Chondrocyte (in vitro differentiated cells): ENCODE data around the gene RAMACL. TPM values are rescaled to one million over a fixed set of nuclear protein-coding genes. Genes with fewer than 3 reads are reported as not detected.

Experiments
- DNase-seq: peaks from one replicate; pipeline ENCODE4 v3.0.0; 2021; ENCODE audit warnings: mixed read lengths, low spot score
- H3K27ac Mint-ChIP-seq: one replicate; pipeline ENCODE4 v1.8.0; 2021; ENCODE audit warnings: mild to moderate bottlenecking, moderate library complexity, mixed read lengths; ENCODE audit not compliant: unreplicated experiment
- H3K27me3 Mint-ChIP-seq: 2 replicates; pipeline ENCODE4 v1.8.0; 2021; ENCODE audit warnings: low read depth, mixed read lengths
- H3K36me3 Mint-ChIP-seq: 2 replicates; pipeline ENCODE4 v1.8.0; 2021; ENCODE audit warnings: low read depth, mixed read lengths
- H3K4me1 Mint-ChIP-seq: 2 replicates; pipeline ENCODE4 v1.8.0; 2021; ENCODE audit warnings: low read depth, mild to moderate bottlenecking, mixed read lengths
- H3K4me3 Mint-ChIP-seq: one replicate; pipeline ENCODE4 v1.8.0; 2021; ENCODE audit warnings: mild to moderate bottlenecking, moderate library complexity, mixed read lengths; ENCODE audit not compliant: unreplicated experiment
- H3K9me3 Mint-ChIP-seq: 2 replicates; pipeline ENCODE4 v1.8.0; 2021; ENCODE audit warnings: low read depth, mixed read lengths
- CTCF ChIP-seq: fragments of 200-600 bp; sonication (generic); IDR thresholded peaks from 2 replicates; pipeline ENCODE4 v1.5.0; 2021; ENCODE audit warnings: antibody characterized with exemption, mild to moderate bottlenecking, moderate library complexity
- total RNA-seq: library from RNA; stranded (reverse); gene quantifications from 3 replicates; pipeline ENCODE4 v1.2.1, GENCODE V29; 2021

RAMACL gene
- total RNA-seq, 1 donor from 2014 or later: 1.7 TPM

GRCh38 chr6:166573511-166574216, 12.8 kb downstream of the RAMACL start:
- DNase-seq: no peak
- Mint-ChIP-seq H3K4me3 (no peak overlapping the region), H3K9me3 (peaks cover 6% of the 10 kb centered on the region), H3K27ac (peak overlapping the region; percentile 61), H3K4me1 (peaks cover 38% of the 10 kb centered on the region), H3K27me3 (no peaks in the 10 kb centered on the region), H3K36me3 (peaks cover 13% of the 10 kb centered on the region)
- no peak for TF ChIP-seq CTCF

GRCh38 chr6:166572370-166573261, 13.9 kb downstream of the RAMACL start:
- Mint-ChIP-seq H3K36me3 (peaks cover 12% of the 10 kb centered on the region), H3K4me1 (peaks cover 45% of the 10 kb centered on the region), H3K4me3 (no peak overlapping the region), H3K27me3 (no peaks in the 10 kb centered on the region), H3K27ac (peak overlapping the region; percentile 91), H3K9me3 (peaks cover 6% of the 10 kb centered on the region)
- no peak for DNase-seq
- no peak for TF ChIP-seq CTCF

- no peaks in the 10 kb centered on the region for H3K27me3 Mint-ChIP-seq
- peaks cover 60% of the 10 kb centered on the region for H3K4me1 Mint-ChIP-seq
- no peak for DNase-seq
- H3K9me3 Mint-ChIP-seq: peaks cover 1% of the 10 kb centered on the region
- no peak overlapping the region for H3K4me3 Mint-ChIP-seq
- no peak for TF ChIP-seq CTCF
- H3K36me3 Mint-ChIP-seq: peaks cover 4% of the 10 kb centered on the region
- H3K27ac Mint-ChIP-seq: peak overlapping the region; percentile 41
Measured at GRCh38 chr6:166570929-166571713, 15.4 kb downstream of the RAMACL start.

GRCh38 chr6:166569206-166569605, 17.3 kb downstream of the RAMACL start:
- no peak overlapping the region for H3K4me3 Mint-ChIP-seq
- no peaks in the 10 kb centered on the region for H3K27me3 Mint-ChIP-seq
- H3K27ac Mint-ChIP-seq: no peak overlapping the region
- DNase-seq: no peak
- H3K36me3 Mint-ChIP-seq: peaks cover 8% of the 10 kb centered on the region
- H3K4me1 Mint-ChIP-seq: peaks cover 71% of the 10 kb centered on the region
- H3K9me3 Mint-ChIP-seq: no peaks in the 10 kb centered on the region
- no peak for TF ChIP-seq CTCF

- no peak overlapping the region for H3K4me3 Mint-ChIP-seq
- H3K36me3 Mint-ChIP-seq: peaks cover 11% of the 10 kb centered on the region
- H3K4me1 Mint-ChIP-seq: peaks cover 64% of the 10 kb centered on the region
- peak overlapping the region; percentile 91 for H3K27ac Mint-ChIP-seq
- DNase-seq: no peak
- no peak for TF ChIP-seq CTCF
- no peaks in the 10 kb centered on the region for H3K9me3 Mint-ChIP-seq
- H3K27me3 Mint-ChIP-seq: no peaks in the 10 kb centered on the region
Measured at GRCh38 chr6:166567813-166568212, 18.7 kb downstream of the RAMACL start.
